Measurements from ENCODE around the gene IQCE. TPM values are rescaled to one million over a fixed set of nuclear protein-coding genes. Genes with fewer than 3 reads are reported as not detected.
"Not testable (repeated sequence)": the region's sequence is repeated elsewhere in the genome, so short reads cannot be mapped to it uniquely, and the experiment has no call there.

The IQCE gene
- total RNA-seq, 1 donor from 2014 or later: 12.0 TPM

GRCh38 chr7:2534214-2534613 is 24.6 kb upstream of the IQCE start:
- not testable (repeated sequence) for H3K27ac Mint-ChIP-seq (ENCODE audit: unreplicated experiment); H3K27me3 Mint-ChIP-seq (ENCODE audit: unreplicated experiment); H3K36me3 Mint-ChIP-seq (ENCODE audit: unreplicated experiment); H3K4me1 Mint-ChIP-seq (ENCODE audit: low read depth, unreplicated experiment); H3K4me3 Mint-ChIP-seq (ENCODE audit: unreplicated experiment)
- peaks cover 11% of the 10 kb centered on the region for H3K9me3 Mint-ChIP-seq (ENCODE audit: unreplicated experiment)
- DNase-seq: peak; percentile 9

GRCh38 chr7:2535872-2536627 is 22.7 kb upstream of the IQCE start:
- H3K4me3 Mint-ChIP-seq (ENCODE audit: unreplicated experiment); H3K4me1 Mint-ChIP-seq (ENCODE audit: low read depth, unreplicated experiment); H3K27me3 Mint-ChIP-seq (ENCODE audit: unreplicated experiment); H3K36me3 Mint-ChIP-seq (ENCODE audit: unreplicated experiment): not testable (repeated sequence)
- peak; percentile 37 for DNase-seq
- Mint-ChIP-seq H3K9me3 (ENCODE audit: unreplicated experiment) (peaks cover 11% of the 10 kb centered on the region), H3K27ac (ENCODE audit: unreplicated experiment) (peak overlapping the region; percentile 55)

- Mint-ChIP-seq H3K36me3 (ENCODE audit: unreplicated experiment) (no peaks in the 10 kb centered on the region), H3K4me1 (ENCODE audit: low read depth, unreplicated experiment) (no peaks in the 10 kb centered on the region), H3K27me3 (ENCODE audit: unreplicated experiment) (peaks cover 6% of the 10 kb centered on the region), H3K9me3 (ENCODE audit: unreplicated experiment) (peaks cover 10% of the 10 kb centered on the region), H3K27ac (ENCODE audit: unreplicated experiment) (no peak overlapping the region), H3K4me3 (ENCODE audit: unreplicated experiment) (no peak overlapping the region)
- no peak for TF ChIP-seq CTCF (IDR thresholded peaks at IDR 0.05; ENCODE audit: partially characterized antibody, unreplicated experiment)
- peak; percentile 47 for DNase-seq
These were observed 20.6 kb upstream of the IQCE start for GRCh38 chr7:2537981-2538851.

- Mint-ChIP-seq H3K36me3 (ENCODE audit: unreplicated experiment) (no peaks in the 10 kb centered on the region), H3K4me3 (ENCODE audit: unreplicated experiment) (no peak overlapping the region), H3K4me1 (ENCODE audit: low read depth, unreplicated experiment) (no peaks in the 10 kb centered on the region), H3K27me3 (ENCODE audit: unreplicated experiment) (peaks cover 5% of the 10 kb centered on the region), H3K27ac (ENCODE audit: unreplicated experiment) (no peak overlapping the region), H3K9me3 (ENCODE audit: unreplicated experiment) (peaks cover 8% of the 10 kb centered on the region)
- no peak for TF ChIP-seq CTCF (IDR thresholded peaks at IDR 0.05; ENCODE audit: partially characterized antibody, unreplicated experiment)
- peak; percentile 18 for DNase-seq
These were observed 19.5 kb upstream of the IQCE start for GRCh38 chr7:2539031-2539911.

GRCh38 chr7:2540133-2540532 is 18.6 kb upstream of the IQCE start:
- no peaks in the 10 kb centered on the region for H3K4me1 Mint-ChIP-seq (ENCODE audit: low read depth, unreplicated experiment)
- peak; percentile 5 for DNase-seq
- H3K27me3 Mint-ChIP-seq (ENCODE audit: unreplicated experiment): peaks cover 5% of the 10 kb centered on the region
- H3K9me3 Mint-ChIP-seq (ENCODE audit: unreplicated experiment): peaks cover 8% of the 10 kb centered on the region
- no peak overlapping the region for H3K27ac Mint-ChIP-seq (ENCODE audit: unreplicated experiment)
- TF ChIP-seq CTCF (IDR thresholded peaks at IDR 0.05; ENCODE audit: partially characterized antibody, unreplicated experiment): no peak
- no peak overlapping the region for H3K4me3 Mint-ChIP-seq (ENCODE audit: unreplicated experiment)
- H3K36me3 Mint-ChIP-seq (ENCODE audit: unreplicated experiment): no peaks in the 10 kb centered on the region

Measured in glutamatergic neuron (in vitro differentiated cells).